Activated CD8-positive, alpha-beta T cell treated with anti-CD3 and anti-CD28 coated beads for 36 hours (primary cell): ENCODE data around the gene TPCN1. TPM values are rescaled to one million over a fixed set of nuclear protein-coding genes. Genes with fewer than 3 reads are reported as not detected.

Experiments
- ATAC-seq: fragments of 200-7000 bp; cut with Tn5 transposase; one replicate; pipeline ENCODE4 v1.10.0; 2021; ENCODE audit warnings: mild to moderate bottlenecking, moderate library complexity
- CTCF ChIA-PET: fragments of 350-600 bp; sonication (Branson Sonifier 250); formaldehyde crosslinking; loops from one replicate; lab custom pipeline; 2021; ENCODE audit warnings: antibody characterized with exemption; lab: Charles Lee
- POLR2A ChIA-PET: fragments of 350-600 bp; sonication (Branson Sonifier 250); formaldehyde crosslinking; loops from one replicate; lab custom pipeline; 2021; ENCODE audit warnings: antibody characterized with exemption; lab: Charles Lee
- DNase-seq: peaks from one replicate; pipeline ENCODE4 v3.0.0-alpha.2; 2020
- H3K27ac Mint-ChIP-seq: one replicate; pipeline ENCODE4 v1.8.0; 2021; ENCODE audit warnings: mild to moderate bottlenecking, mixed read lengths
- H3K27me3 Mint-ChIP-seq: one replicate; pipeline ENCODE4 v1.8.0; 2021; ENCODE audit warnings: mixed read lengths
- H3K36me3 Mint-ChIP-seq: one replicate; pipeline ENCODE4 v1.8.0; 2021; ENCODE audit warnings: low read depth, mixed read lengths
- H3K4me1 Mint-ChIP-seq: one replicate; pipeline ENCODE4 v1.8.0; 2021; ENCODE audit warnings: low read depth, mixed read lengths
- H3K4me3 Mint-ChIP-seq: one replicate; pipeline ENCODE4 v1.8.0; 2021; ENCODE audit warnings: mild to moderate bottlenecking, moderate library complexity, mixed read lengths
- H3K9me3 Mint-ChIP-seq: one replicate; pipeline ENCODE4 v1.8.0; 2021; ENCODE audit warnings: mixed read lengths
- CTCF ChIP-seq: fragments of 200-600 bp; IDR thresholded peaks from one replicate; pipeline ENCODE4 v1.8.0; 2022; ENCODE audit warnings: antibody characterized with exemption, mild to moderate bottlenecking
- intact Hi-C: fragments of 100-400 bp; cut with micrococcal nuclease; formaldehyde crosslinking; loops from one replicate; pipeline ENCODE4 v1.10.0; 2022
- total RNA-seq, 2 experiments: library from RNA; stranded (reverse); gene quantifications; one replicate each; pipeline ENCODE4 v1.2.3, GENCODE V29; 2021

TPCN1 gene
- total RNA-seq, 2 experiments from 2014 or later: 29.9 to 33.5 TPM

- no peak overlapping the region for H3K27ac Mint-ChIP-seq
- no peaks in the 10 kb centered on the region for H3K9me3 Mint-ChIP-seq
- TF ChIP-seq CTCF: no peak
- ATAC-seq: no peak
- H3K4me1 Mint-ChIP-seq: no peaks in the 10 kb centered on the region
- intact Hi-C loops: no loop called here
- H3K4me3 Mint-ChIP-seq: no peak overlapping the region
- H3K36me3 Mint-ChIP-seq: peaks cover 9% of the 10 kb centered on the region
- H3K27me3 Mint-ChIP-seq: no peaks in the 10 kb centered on the region
- CTCF ChIA-PET: no interaction called here
- POLR2A ChIA-PET: no interaction called here
- no peak for DNase-seq
Measured at GRCh38 chr12:113287899-113288282, 66.6 kb downstream of the TPCN1 start.

- H3K4me3 Mint-ChIP-seq: no peak overlapping the region
- no peaks in the 10 kb centered on the region for H3K27me3 Mint-ChIP-seq
- ATAC-seq (no peak), DNase-seq (no peak)
- TF ChIP-seq CTCF: no peak
- no peaks in the 10 kb centered on the region for H3K4me1 Mint-ChIP-seq
- ChIA-PET POLR2A (interaction anchor here (0.6 to 1.2 kb wide), 2 partner anchors 9 kb away, joined by 4 to 5 read pairs; no protein-coding TSS in a partner anchor), CTCF (interaction anchor here (0.9 to 2.5 kb wide), 2 partner anchors 18 to 22 kb away, joined by 3 to 5 read pairs; no protein-coding TSS in a partner anchor)
- H3K27ac Mint-ChIP-seq: no peak overlapping the region
- intact Hi-C loops: no loop called here
- H3K9me3 Mint-ChIP-seq: no peaks in the 10 kb centered on the region
- H3K36me3 Mint-ChIP-seq: peaks cover 9% of the 10 kb centered on the region
Measured at GRCh38 chr12:113289361-113289760, 68.1 kb downstream of the TPCN1 start.

GRCh38 chr12:113290506-113290905 is 69.2 kb downstream of the TPCN1 start:
- TF ChIP-seq CTCF: no peak
- DNase-seq: no peak
- Mint-ChIP-seq H3K27ac (no peak overlapping the region), H3K4me1 (no peaks in the 10 kb centered on the region), H3K36me3 (peaks cover 7% of the 10 kb centered on the region), H3K4me3 (no peak overlapping the region), H3K9me3 (no peaks in the 10 kb centered on the region), H3K27me3 (no peaks in the 10 kb centered on the region)
- CTCF ChIA-PET: interaction anchor here (2.5 kb wide), 1 partner anchor 21 kb away, joined by 5 read pairs; no protein-coding TSS in a partner anchor
- POLR2A ChIA-PET: no interaction called here
- intact Hi-C loops: no loop called here
- no peak for ATAC-seq

GRCh38 chr12:113291586-113291985 is 70.3 kb downstream of the TPCN1 start:
- no peak for ATAC-seq
- CTCF ChIA-PET: interaction anchor here (2.5 kb wide), 1 partner anchor 20 kb away, joined by 5 read pairs; no protein-coding TSS in a partner anchor
- Mint-ChIP-seq H3K27ac (no peak overlapping the region), H3K4me1 (no peaks in the 10 kb centered on the region), H3K27me3 (no peaks in the 10 kb centered on the region), H3K9me3 (no peaks in the 10 kb centered on the region), H3K4me3 (no peak overlapping the region), H3K36me3 (peaks cover 7% of the 10 kb centered on the region)
- POLR2A ChIA-PET: no interaction called here
- TF ChIP-seq CTCF: no peak
- DNase-seq: no peak
- intact Hi-C loops: no loop called here

- no peaks in the 10 kb centered on the region for H3K27me3 Mint-ChIP-seq
- H3K4me3 Mint-ChIP-seq: no peak overlapping the region
- intact Hi-C loops: no loop called here
- no peak for DNase-seq
- no peaks in the 10 kb centered on the region for H3K4me1 Mint-ChIP-seq
- no peak overlapping the region for H3K27ac Mint-ChIP-seq
- no peaks in the 10 kb centered on the region for H3K9me3 Mint-ChIP-seq
- CTCF ChIA-PET: no interaction called here
- ATAC-seq: no peak
- no peak for TF ChIP-seq CTCF
- H3K36me3 Mint-ChIP-seq: peaks cover 7% of the 10 kb centered on the region
- POLR2A ChIA-PET: no interaction called here
Measured at GRCh38 chr12:113292091-113292490, 70.8 kb downstream of the TPCN1 start.
